HG03280 (cell line): ENCODE data around the gene NUDCD3.
A peak's percentile ranks its signal among the peaks of the same experiment; 100 is the strongest.

ENCODE experiments used
- ATAC-seq: cut with Tn5 transposase; IDR thresholded peaks from one replicate; pipeline ENCODE4 v1.9.1; 2021; ENCODE audit warnings: mild to moderate bottlenecking, moderate library complexity; ENCODE audit not compliant: unreplicated experiment

The NUDCD3 gene

GRCh38 chr7:44490351-44491200 lies at the start of gene NUDCD3:
Gene NUDCD3 (minus strand): TSS chr7:44490658. CDS start chr7:44490600, 58 bp downstream.
- peak; percentile 96 for ATAC-seq

GRCh38 chr7:44539669-44540506 lies 49.4 kb upstream of the NUDCD3 start:
- ATAC-seq, result no peak

DNA sequence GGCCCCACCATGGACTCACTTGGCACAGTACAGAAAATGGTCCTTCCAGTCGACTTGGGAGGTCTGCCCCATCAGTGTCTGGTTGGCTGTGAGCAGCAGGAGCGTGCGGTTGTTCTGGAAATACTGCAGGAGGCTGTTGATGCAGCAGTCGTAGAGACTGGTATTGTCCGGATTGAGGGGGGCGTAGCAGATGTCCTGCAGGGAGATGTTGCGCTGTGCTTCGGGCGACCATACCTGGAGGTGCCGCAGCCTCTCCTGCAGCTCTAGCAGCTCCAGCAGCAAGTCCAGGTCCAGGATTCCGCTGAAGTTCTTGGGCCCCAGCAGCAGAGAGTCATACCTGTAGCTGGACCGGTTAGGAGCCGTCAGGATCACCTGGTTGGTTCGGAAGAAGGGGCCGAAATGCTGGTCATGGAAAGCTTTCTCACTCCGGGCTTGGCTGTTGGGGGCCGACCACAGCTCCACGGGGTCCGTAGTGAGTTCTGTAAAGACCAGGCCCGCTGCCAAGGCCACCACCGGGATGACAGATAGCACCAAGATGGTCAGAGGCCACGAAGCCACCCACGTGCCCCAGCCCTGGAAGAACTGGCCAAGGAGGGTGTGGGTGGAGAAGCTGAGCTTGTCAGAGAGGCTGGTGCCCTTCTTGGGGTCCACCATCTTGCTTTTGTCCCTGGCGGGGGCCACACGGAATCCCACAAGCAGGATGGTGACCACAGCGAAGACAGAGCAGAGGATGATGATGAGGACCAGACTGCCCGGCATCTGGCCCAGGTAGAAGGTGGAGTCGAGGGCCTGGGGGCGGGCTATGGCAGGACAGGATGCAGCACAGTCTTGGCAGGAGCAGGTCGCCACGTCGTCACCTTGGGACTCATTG lies 48.6 kb upstream of the NUDCD3 start:
- no peak for ATAC-seq

- no peak for ATAC-seq
These were observed 47.8 kb upstream of the NUDCD3 start for GRCh38 chr7:44538093-44538797.

DNA sequence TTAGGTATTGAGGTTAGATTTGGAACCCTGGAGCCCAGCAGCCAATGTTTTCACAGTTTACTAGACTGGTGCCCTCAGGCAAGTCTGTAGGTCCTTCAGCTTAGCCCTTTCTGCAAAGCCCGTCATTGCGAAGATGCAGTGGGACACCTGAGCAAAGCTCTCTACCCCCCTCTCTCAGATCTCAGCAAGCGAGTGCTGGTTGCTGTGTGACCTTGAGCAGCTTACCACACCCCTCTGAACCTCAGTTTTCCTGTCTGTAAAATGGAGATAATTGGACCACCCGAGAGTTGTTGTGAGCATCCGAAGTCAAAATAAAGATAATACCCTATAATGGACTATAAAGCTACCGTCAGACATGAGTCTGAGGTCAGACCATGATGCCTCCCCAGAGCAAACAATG lies 47.0 kb upstream of the NUDCD3 start:
- ATAC-seq, result no peak

DNA sequence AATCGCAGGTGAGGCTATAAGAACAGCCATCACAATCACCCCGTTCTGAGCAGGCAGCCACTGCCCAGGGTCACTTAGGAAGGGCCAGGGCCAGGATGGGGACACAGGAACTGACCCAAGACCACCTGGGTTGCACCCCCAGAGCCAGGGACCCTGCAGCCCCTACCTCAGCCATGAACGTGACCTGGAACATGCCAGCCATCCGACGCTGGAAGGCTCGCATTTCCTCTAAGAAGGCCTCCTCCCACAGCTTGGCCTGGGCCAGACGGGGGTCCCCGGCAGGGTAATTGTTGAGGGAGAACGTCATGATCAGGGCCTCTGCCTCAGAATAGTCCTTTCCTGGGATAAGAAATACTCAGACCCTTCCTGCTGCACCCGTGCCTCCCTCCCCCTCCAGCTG lies 45.6 kb upstream of the NUDCD3 start:
- no peak for ATAC-seq

GRCh38 chr7:44535348-44536064 lies 45.0 kb upstream of the NUDCD3 start:
- no peak for ATAC-seq

DNA sequence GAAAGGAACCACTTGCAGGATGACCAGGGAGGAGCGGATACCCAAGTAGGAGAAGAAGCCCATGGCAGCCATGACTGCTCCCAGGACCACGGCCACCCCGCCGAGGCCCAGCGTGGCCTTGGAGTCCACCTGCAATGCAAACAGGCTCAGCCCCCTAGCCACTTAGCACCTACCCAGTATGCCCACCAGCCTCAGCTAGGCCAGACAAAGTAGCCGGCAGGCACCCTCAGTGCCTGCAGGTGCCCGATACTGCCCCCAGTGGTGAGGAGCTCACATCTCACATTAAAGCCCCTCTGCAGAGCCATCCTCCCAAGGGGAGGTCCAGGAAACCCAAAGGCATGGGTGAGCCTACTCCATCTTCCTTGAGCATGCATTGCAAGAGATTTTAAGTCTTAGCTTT lies 44.0 kb upstream of the NUDCD3 start:
- peak; percentile 57 for ATAC-seq

DNA sequence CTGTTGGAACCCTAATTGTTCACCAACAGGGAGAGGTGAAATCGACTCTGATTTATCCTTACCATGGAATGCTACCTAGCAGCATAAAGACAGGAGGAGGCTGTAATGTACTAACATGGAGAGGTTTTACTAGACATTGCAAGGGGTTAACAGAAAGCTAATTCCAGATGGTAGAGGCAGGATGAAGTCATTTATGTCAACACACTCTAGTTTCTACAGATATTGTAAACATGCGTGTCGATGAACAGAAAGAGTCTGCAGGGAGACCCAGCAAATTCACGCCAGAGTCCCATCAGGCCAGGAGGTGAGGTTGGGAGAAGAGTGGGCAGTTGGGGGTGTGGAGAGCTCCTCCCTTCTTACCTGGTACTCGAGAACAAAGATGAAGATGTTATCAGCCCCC lies 43.6 kb upstream of the NUDCD3 start:
- no peak for ATAC-seq

- no peak for ATAC-seq
These were observed 43.0 kb upstream of the NUDCD3 start for GRCh38 chr7:44533301-44534055.

DNA sequence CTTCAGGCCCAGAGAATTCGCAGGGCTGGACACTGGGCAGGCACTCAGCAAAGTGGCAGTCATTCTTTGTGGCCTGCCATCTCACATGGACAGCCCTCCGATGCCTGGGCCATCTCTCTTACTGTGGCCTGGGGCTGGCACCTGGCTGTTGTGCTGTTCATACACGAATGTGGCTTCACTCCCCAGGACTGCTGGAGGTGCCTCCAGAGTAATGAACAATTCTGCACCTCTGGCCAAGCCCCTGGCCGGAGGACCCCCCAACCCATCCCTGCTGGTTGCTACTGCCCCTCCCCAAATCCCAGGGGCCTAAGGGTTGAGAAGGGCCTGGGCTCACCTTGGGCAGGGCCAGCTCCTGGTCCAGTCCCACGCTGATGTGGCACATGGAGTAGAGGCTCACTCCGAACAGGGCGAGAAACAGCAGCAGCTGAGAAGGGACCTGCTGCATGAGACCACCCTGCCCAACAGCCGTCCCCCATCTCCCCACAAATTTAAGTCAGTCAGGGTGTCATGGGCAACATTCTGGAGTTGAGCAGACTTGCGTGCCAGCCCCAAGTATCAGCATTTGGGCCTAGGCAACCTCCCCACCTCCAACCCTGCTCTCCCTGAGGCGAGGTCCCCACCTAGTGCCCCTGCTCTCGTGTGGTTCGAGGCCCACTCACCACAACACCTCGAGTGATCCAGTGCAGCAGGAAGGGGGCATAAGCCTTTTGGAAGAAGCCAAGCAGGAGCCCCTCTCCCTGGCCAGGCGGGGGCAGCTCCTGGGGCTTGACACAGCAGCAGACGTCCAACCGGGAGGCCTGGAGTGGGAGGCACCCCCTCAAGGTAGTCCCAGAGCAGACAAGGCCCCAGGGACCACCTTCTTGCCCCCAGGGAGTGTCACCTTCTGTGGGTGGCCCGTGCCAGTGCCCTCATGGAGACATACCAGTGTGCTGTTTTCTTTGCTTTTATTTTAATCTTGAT lies 41.2 kb upstream of the NUDCD3 start:
- no peak for ATAC-seq

DNA sequence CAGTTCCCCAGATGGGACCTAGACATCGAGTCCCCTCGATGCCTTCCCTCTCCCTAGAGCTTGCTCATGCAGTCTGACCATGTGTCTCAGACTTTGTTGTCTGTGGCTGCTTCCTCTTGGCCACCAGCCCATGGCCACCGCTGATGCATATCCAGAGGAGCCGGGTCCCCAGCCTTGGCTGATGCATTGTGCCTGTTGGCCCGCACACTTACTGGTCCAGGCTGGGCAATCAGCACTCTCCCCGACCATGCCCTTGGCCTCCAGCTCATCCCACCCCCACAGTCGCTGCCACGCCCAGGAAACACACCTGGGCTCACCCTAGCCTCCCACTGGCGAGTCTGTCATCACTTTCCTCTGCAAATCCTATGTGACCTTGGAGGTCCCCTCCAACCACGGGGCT lies 40.5 kb upstream of the NUDCD3 start:
- ATAC-seq, result no peak

DNA sequence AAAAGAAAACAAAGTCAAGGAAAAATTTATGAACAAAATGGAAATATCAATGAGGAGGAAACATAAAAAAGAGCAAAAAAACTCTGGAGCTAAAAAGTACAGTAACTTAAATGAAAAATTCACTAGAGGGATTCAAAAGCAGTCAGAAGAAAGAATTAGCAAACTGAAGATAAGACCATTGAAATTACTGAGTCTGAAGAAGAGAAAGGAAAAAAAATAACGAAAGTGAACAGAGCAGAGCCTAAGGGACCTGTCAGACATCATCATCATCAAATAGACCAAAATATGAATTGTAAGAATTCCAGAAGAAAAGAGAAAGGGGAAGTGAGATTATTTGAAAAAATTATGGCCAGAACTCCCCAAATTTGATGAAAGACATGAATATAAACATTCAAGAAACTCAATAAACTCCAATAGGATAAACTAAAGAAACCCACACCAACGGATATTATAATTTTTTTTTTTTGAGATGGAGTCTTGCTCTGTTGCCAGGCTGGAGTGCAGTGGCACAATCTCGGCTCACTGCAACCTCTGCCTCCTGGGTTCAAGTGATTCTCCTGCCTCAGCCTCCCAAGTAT lies 34.4 kb upstream of the NUDCD3 start:
- ATAC-seq, result no peak

GRCh38 chr7:44522315-44522714 lies 31.9 kb upstream of the NUDCD3 start:
- no peak for ATAC-seq

DNA sequence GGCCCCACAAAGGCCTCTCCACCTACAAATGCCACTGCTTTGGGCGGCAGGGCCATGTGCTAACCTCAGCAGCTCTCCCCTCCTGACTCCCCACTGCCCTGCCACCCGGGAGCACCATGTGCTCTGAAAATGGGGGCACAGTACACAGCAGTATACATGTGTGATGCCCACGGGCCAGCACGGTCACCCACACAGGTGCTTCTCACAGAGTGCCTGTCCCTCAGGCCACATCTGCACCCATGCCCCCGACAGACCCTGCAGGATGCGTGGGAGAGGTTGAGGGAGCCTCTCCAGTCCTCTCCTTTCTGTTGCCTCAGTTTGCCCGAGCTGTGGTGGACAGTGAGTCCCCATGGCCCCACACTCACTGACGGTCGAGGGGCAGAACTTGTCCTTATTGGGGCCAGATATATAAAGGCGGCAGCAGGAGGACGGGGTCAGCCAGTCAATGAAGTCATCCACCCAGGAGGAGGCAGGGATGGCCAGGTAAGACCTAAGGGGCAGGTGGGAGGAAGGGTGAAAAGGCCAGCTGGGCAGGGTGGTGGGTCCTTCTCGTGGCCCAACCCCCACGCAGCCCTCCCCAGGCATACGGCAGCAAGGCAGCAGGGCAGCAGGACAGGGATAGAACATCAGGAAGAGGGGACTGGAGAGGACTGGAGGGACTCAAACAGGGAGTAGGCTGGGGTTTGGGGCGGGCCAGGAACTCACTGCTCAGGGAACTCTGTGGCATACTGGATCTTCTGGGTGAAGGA lies 31.1 kb upstream of the NUDCD3 start:
- no peak for ATAC-seq

DNA sequence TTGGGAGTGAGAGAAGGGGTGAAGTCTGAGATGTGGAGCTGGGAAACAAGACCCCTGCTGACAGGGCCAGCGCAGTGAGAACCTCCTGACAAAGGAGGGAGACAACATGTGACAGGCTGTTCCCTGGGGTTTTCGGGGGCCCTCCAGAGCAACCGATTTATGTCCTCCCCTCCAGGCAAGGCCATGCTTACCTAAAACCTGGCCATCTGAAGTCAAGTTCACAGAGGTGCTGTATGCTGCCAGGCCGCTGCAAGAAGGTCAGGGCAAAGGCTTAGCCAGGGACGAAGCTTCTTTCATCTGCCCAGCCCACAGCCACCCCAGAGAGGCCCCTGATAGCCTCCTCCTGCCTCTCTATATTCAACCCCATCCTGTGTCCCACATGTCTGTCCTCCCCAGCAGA lies 30.1 kb upstream of the NUDCD3 start:
- no peak for ATAC-seq

DNA sequence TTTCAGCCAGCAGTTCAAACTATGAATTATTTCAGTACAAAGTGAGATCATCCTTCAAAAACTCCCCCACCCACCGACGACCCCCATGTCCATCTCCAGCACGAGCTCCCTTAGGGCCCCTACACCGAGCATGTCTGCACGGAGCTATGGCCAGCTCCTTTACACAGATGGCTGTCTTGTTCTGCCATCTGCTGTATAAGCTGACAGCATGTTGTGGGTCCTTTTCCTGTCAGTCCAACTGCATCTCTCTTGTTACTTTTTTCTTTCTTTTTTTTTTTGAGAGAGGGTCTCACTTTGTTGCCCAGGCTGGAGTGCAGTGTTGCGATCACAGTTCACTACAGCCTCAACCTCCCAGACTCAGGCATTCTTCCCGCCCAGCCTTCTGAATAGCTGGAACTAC lies 29.1 kb upstream of the NUDCD3 start:
- no peak for ATAC-seq
